Nucleus accumbens (tissue), 56 donors: Measurements from ENCODE around the gene GFOD2.
"Not testable (repeated sequence)": the region's sequence is repeated elsewhere in the genome, so short reads cannot be mapped to it uniquely, and the experiment has no call there.

Source experiments
- DNase-seq, 56 donors: peaks; one replicate each; lab custom pipeline; 2025; lab: John Stamatoyannopoulos, UW

The GFOD2 gene

GRCh38 chr16:67719048-67719777 lies at the start of gene GFOD2:
Gene GFOD2 (minus strand): TSS chr16:67719316. CDS start chr16:67685715, 33,601 bp downstream.
- DNase-seq, result peak; percentile 57 to 98 (median 93)

- DNase-seq, result no peak
Measured at GRCh38 chr16:67767953-67768352, 48.8 kb upstream of the GFOD2 start.

GRCh38 chr16:67766291-67766690 lies 47.2 kb upstream of the GFOD2 start:
- no peak for DNase-seq

- no peak for DNase-seq
Measured at GRCh38 chr16:67764158-67764667, 45.1 kb upstream of the GFOD2 start.

GRCh38 chr16:67763066-67763465 lies 44.0 kb upstream of the GFOD2 start:
- DNase-seq, result no peak

- no peak for DNase-seq
Measured at GRCh38 chr16:67762385-67762784, 43.3 kb upstream of the GFOD2 start.

GRCh38 chr16:67761924-67762323 lies 42.8 kb upstream of the GFOD2 start:
- DNase-seq, result no peak

- DNase-seq, result no peak
Measured at GRCh38 chr16:67760956-67761230, 41.8 kb upstream of the GFOD2 start.

GRCh38 chr16:67760206-67760955 lies 41.3 kb upstream of the GFOD2 start:
- DNase-seq, result no peak

- DNase-seq, result no peak
Measured at GRCh38 chr16:67758966-67759365, 39.9 kb upstream of the GFOD2 start.

- DNase-seq, result no peak
Measured at GRCh38 chr16:67758006-67758405, 38.9 kb upstream of the GFOD2 start.

- no peak for DNase-seq
Measured at GRCh38 chr16:67752641-67753040, 33.5 kb upstream of the GFOD2 start.

GRCh38 chr16:67751331-67751730 lies 32.2 kb upstream of the GFOD2 start:
- DNase-seq, result not testable (repeated sequence)

- DNase-seq, result no peak
Measured at GRCh38 chr16:67750466-67750865, 31.4 kb upstream of the GFOD2 start.

- DNase-seq, result no peak
Measured at GRCh38 chr16:67749436-67750078, 30.4 kb upstream of the GFOD2 start.

- no peak for DNase-seq
Measured at GRCh38 chr16:67748834-67749233, 29.7 kb upstream of the GFOD2 start.

- no peak for DNase-seq
Measured at GRCh38 chr16:67746846-67747245, 27.7 kb upstream of the GFOD2 start.

- DNase-seq, result no peak
Measured at GRCh38 chr16:67741118-67741517, 22.0 kb upstream of the GFOD2 start.

- DNase-seq, result no peak
Measured at GRCh38 chr16:67740391-67740790, 21.3 kb upstream of the GFOD2 start.

- DNase-seq, result peak in 1 of 56 donors; percentile 4
Measured at GRCh38 chr16:67736858-67737257, 17.7 kb upstream of the GFOD2 start.

GRCh38 chr16:67734731-67735201 lies 15.7 kb upstream of the GFOD2 start:
- DNase-seq, result no peak
